Gastroesophageal sphincter (tissue), 3 donors: ENCODE measurements around the gene ZIM2.

Experiments used
- EP300 ChIP-seq: sonication (generic); formaldehyde crosslinking; IDR thresholded peaks from one replicate; pipeline ENCODE4 v1.6.1; 2017; ENCODE audit warnings: antibody characterized with exemption, mild to moderate bottlenecking
- POLR2A ChIP-seq, 2 donors: fragments of 450-650 bp; IDR thresholded peaks; one replicate each; pipeline ENCODE4 v1.6.1; 2017; ENCODE audit warnings: antibody characterized with exemption in 2 of 2, mild to moderate bottlenecking in 2 of 2, moderate library complexity in 1 of 2
- TF ChIP-seq, protein P1 (sequence below), 4 experiments: fragments of 200-600 bp in 2 of 4; fragments of 450-650 bp in 2 of 4; sonication (generic) in 1 of 4; IDR thresholded peaks; one replicate each; pipeline ENCODE4 v1.5.1; 2017 to 2019; ENCODE audit warnings: antibody characterized with exemption in 4 of 4, mild to moderate bottlenecking in 2 of 4, moderate library complexity in 2 of 4

DNA sequence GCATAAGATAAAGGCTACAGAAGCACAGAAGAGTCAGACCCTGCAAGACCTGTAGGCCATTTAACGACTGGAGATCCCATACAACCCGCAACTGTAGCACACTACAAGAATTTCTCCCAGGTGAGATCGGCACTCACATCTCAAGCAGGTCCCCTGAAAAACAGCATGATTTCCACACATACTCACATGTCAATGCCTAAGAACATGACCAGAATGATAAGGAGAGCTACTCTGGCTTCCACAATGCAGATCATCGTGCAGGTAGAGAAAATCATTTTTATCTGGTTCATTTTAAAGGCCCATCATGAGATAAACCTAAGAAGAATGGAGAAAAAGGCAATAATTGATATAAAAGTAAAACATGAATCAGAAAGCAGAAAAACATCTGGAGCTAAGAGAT lies 17.5 kb upstream of the ZIM2 start:
- no peak for TF ChIP-seq EP300
- TF ChIP-seq, protein P1, sequence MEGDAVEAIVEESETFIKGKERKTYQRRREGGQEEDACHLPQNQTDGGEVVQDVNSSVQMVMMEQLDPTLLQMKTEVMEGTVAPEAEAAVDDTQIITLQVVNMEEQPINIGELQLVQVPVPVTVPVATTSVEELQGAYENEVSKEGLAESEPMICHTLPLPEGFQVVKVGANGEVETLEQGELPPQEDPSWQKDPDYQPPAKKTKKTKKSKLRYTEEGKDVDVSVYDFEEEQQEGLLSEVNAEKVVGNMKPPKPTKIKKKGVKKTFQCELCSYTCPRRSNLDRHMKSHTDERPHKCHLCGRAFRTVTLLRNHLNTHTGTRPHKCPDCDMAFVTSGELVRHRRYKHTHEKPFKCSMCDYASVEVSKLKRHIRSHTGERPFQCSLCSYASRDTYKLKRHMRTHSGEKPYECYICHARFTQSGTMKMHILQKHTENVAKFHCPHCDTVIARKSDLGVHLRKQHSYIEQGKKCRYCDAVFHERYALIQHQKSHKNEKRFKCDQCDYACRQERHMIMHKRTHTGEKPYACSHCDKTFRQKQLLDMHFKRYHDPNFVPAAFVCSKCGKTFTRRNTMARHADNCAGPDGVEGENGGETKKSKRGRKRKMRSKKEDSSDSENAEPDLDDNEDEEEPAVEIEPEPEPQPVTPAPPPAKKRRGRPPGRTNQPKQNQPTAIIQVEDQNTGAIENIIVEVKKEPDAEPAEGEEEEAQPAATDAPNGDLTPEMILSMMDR (IDR thresholded peaks at IDR 0.05) = no peak
- TF ChIP-seq POLR2A (IDR thresholded peaks at IDR 0.05) = no peak
